ENCODE measurements around the gene PTGES3. TPM values are rescaled to one million over a fixed set of nuclear protein-coding genes. Genes with fewer than 3 reads are reported as not detected.

The PTGES3 gene
- total and polyA plus RNA-seq, 3 donors from 2014 or later = 102 to 267 (median 110) TPM

- Histone ChIP-seq H3K4me3 (peak within 1 kb of the TSS; percentile 81 to 97), H3K36me3 (ENCODE audit: low read depth, missing control alignments) (no peaks in the 10 kb centered on the region), H3K4me1 (peaks cover 23% of the 10 kb centered on the region), H3K27ac (peak within 1 kb of the TSS; percentile 97 to 98), H3K9me3 (no peaks in the 10 kb centered on the region), H3K27me3 (no peaks in the 10 kb centered on the region)
- TF ChIP-seq CTCF (IDR thresholded peaks at IDR 0.05) = no peak
- TF ChIP-seq POLR2A (IDR thresholded peaks at IDR 0.05) = peak; percentile 51
- WGBS, 2 donors = 0 to 1% methylated on average over 38 to 46 of the region's 46 CpGs
- DNase-seq = peak; percentile 100
- intact Hi-C loops (cut with DNase I; ENCODE audit: low total_unique reads) = no loop called here
Measured at GRCh38 chr12:56724972-56725722, 37.1 kb upstream of the PTGES3 start, which contains the start of gene NACA. NACA (minus strand) TSS chr12:56725299; CDS start chr12:56724521, 778 bp downstream.

DNA sequence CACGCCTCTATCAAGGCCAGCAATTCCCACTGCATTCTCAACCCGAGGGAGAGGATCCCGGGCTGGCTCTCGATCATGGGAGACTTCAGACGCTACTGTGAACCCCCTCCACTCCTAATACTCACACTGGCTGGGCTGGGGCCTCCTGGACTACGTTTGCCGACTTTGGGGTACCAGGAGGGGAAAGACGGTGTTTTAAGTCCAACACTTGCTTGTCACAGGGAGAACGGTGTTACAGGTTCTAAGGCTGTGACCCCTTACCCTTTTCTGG lies 36.6 kb upstream of the PTGES3 start:
- Histone ChIP-seq H3K4me1 (peaks cover 27% of the 10 kb centered on the region), H3K36me3 (ENCODE audit: low read depth, missing control alignments) (no peaks in the 10 kb centered on the region), H3K4me3 (peak overlapping the region; percentile 81 to 97), H3K27ac (peak overlapping the region; percentile 97 to 98), H3K27me3 (no peaks in the 10 kb centered on the region), H3K9me3 (no peaks in the 10 kb centered on the region)
- TF ChIP-seq POLR2A (IDR thresholded peaks at IDR 0.05) = no peak
- no peak for TF ChIP-seq CTCF (IDR thresholded peaks at IDR 0.05)
- WGBS, 2 donors = 0 to 1% methylated on average over 9 of the region's 9 CpGs
- DNase-seq = peak; percentile 28
- intact Hi-C loops (cut with DNase I; ENCODE audit: low total_unique reads) = no loop called here

GRCh38 chr12:56723889-56724700 lies 36.0 kb upstream of the PTGES3 start:
- no peaks in the 10 kb centered on the region for H3K36me3 ChIP-seq (ENCODE audit: low read depth, missing control alignments)
- H3K4me3 ChIP-seq = peak overlapping the region; percentile 81 to 97
- H3K27ac ChIP-seq = peak overlapping the region; percentile 97 to 98
- H3K27me3 ChIP-seq = no peaks in the 10 kb centered on the region
- H3K4me1 ChIP-seq = peaks cover 30% of the 10 kb centered on the region
- peak; percentile 85 for DNase-seq
- intact Hi-C loops (cut with DNase I; ENCODE audit: low total_unique reads) = no loop called here
- no peaks in the 10 kb centered on the region for H3K9me3 ChIP-seq
- 1% methylated on average over 14 of the region's 14 CpGs for WGBS, 2 donors
- TF ChIP-seq CTCF (IDR thresholded peaks at IDR 0.05) (peak in 1 of 3 experiments; percentile 0), POLR2A (IDR thresholded peaks at IDR 0.05) (no peak)

DNA sequence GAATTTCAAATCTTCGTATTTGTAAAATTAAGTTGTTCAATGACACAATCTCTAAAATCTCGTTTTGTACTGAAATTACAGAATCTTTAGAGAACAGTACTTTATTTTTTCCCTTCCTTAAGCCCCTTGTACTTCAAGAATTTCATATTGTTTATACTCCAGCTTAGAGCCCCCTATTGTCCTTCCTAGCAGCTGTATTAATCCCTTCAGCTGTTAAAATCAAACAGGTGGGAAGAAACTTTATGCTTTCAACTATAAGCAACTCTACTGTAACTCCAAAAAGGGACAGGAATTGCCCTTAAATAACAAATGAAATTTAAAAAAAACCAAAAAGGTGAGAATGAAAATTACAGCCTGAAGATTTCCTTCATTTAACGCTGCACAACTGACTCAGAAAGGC lies 35.3 kb upstream of the PTGES3 start:
- DNase-seq = no peak
- 37% methylated on average over 3 of the region's 3 CpGs for WGBS, 2 donors
- peak overlapping the region in 1 of 2 donors; percentile 97 for H3K4me3 ChIP-seq
- no peaks in the 10 kb centered on the region for H3K27me3 ChIP-seq
- H3K4me1 ChIP-seq = peaks cover 36% of the 10 kb centered on the region
- no peak for TF ChIP-seq CTCF (IDR thresholded peaks at IDR 0.05)
- TF ChIP-seq POLR2A (IDR thresholded peaks at IDR 0.05) = no peak
- H3K9me3 ChIP-seq = no peaks in the 10 kb centered on the region
- peak overlapping the region; percentile 97 to 98 for H3K27ac ChIP-seq
- intact Hi-C loops (cut with DNase I; ENCODE audit: low total_unique reads) = no loop called here
- no peaks in the 10 kb centered on the region for H3K36me3 ChIP-seq (ENCODE audit: low read depth, missing control alignments)

Measured in testis (tissue), 3 donors.